ENCODE results near the gene CCDC187. TPM values are rescaled to one million over a fixed set of nuclear protein-coding genes. Genes with fewer than 3 reads are reported as not detected.

The CCDC187 gene
- total RNA-seq, 1 experiment from 2014 or later: not detected

DNA sequence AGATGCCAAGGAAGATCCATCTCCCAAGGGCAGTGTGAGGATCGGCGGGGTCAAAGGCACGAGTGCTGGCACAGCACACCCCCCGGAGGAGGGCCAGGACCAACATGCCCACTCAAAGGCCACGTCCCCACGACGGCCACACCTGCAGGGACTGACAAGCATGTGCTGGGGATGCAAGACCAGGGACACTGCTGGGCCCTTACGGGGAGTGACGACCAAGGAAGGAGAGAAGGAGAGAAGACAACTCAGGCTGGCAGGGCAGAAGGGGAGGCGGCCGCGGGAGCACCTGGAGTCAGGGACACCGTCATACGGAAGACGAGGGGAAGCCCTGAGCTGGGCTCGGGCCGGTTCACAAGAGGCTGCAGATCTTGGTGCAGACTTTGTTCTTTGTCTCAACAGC, 68.7 kb downstream of the CCDC187 start:
- no TSS peak for BruUV-seq (replicated peaks)
- Mint-ChIP-seq H3K27ac (ENCODE audit: low read depth, unreplicated experiment) (no peak overlapping the region), H3K36me3 (ENCODE audit: insufficient read depth, unreplicated experiment) (peaks cover 29% of the 10 kb centered on the region), H3K4me1 (ENCODE audit: insufficient read depth, unreplicated experiment) (no peaks in the 10 kb centered on the region), H3K9me3 (ENCODE audit: unreplicated experiment) (no peaks in the 10 kb centered on the region), H3K4me3 (ENCODE audit: unreplicated experiment) (no peak overlapping the region), H3K27me3 (ENCODE audit: insufficient read depth, unreplicated experiment) (no peaks in the 10 kb centered on the region)
- ChIA-PET CTCF (interaction anchor here (0.7 to 1.2 kb wide), 3 partner anchors 16 to 206 kb away, joined by 3 read pairs; no protein-coding TSS in a partner anchor), POLR2A (no interaction called here)
- TF ChIP-seq, protein P1, sequence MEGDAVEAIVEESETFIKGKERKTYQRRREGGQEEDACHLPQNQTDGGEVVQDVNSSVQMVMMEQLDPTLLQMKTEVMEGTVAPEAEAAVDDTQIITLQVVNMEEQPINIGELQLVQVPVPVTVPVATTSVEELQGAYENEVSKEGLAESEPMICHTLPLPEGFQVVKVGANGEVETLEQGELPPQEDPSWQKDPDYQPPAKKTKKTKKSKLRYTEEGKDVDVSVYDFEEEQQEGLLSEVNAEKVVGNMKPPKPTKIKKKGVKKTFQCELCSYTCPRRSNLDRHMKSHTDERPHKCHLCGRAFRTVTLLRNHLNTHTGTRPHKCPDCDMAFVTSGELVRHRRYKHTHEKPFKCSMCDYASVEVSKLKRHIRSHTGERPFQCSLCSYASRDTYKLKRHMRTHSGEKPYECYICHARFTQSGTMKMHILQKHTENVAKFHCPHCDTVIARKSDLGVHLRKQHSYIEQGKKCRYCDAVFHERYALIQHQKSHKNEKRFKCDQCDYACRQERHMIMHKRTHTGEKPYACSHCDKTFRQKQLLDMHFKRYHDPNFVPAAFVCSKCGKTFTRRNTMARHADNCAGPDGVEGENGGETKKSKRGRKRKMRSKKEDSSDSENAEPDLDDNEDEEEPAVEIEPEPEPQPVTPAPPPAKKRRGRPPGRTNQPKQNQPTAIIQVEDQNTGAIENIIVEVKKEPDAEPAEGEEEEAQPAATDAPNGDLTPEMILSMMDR (IDR thresholded peaks at IDR 0.05; ENCODE audit: unreplicated experiment): no peak
- intact Hi-C loops (cut with micrococcal nuclease): no loop called here
- DNase-seq (ENCODE audit: unreplicated experiment): no peak

DNA sequence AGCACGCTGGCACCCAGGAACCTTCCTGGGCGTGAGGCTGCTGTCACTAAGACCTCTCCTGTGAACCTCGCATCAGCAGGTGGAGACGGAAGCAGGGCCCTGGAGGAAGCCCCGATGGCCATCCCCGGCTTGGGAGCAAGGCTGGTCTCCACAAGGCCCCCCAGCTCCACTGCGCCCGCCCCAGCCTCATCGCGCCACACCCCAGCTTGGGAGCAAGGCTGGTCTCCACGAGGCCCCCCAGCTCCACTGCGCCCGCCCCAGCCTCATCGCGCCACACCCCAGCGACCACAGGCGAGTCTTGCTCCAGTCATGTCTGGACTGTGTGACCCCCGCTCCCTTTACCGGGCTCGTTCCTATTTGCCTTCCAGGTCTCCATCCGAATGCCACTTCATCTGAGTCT, 69.3 kb downstream of the CCDC187 start:
- H3K27ac Mint-ChIP-seq (ENCODE audit: low read depth, unreplicated experiment): no peak overlapping the region
- BruUV-seq (replicated peaks): no TSS peak

DNA sequence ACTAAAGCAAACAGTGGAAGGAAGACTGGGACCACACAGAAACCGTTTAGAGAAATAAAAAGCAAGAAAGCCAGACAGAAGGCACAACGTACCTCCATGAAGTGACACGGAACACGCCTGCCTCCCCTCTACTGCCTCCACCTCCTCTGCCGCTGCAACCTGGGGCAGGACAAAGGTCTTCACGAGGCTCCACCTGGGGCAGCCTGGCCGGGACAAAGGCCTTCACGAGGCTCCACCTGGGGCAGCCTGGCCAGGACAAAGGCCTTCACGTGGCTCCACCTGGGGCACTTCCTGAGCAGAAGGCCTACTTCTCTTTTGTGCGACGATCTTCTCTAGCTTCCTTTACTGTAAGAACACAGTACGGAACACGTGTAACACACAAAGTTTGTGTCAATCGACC, 70.0 kb downstream of the CCDC187 start:
- Mint-ChIP-seq H3K9me3 (ENCODE audit: unreplicated experiment) (no peaks in the 10 kb centered on the region), H3K4me1 (ENCODE audit: insufficient read depth, unreplicated experiment) (peaks cover under 1% of the 10 kb centered on the region), H3K27ac (ENCODE audit: low read depth, unreplicated experiment) (no peak overlapping the region), H3K27me3 (ENCODE audit: insufficient read depth, unreplicated experiment) (no peaks in the 10 kb centered on the region), H3K36me3 (ENCODE audit: insufficient read depth, unreplicated experiment) (peaks cover 29% of the 10 kb centered on the region), H3K4me3 (ENCODE audit: unreplicated experiment) (no peak overlapping the region)
- TF ChIP-seq, protein P1 (IDR thresholded peaks at IDR 0.05; ENCODE audit: unreplicated experiment): no peak
- DNase-seq (ENCODE audit: unreplicated experiment): no peak
- CTCF ChIA-PET: interaction anchor here (0.8 to 1.2 kb wide), 2 partner anchors 15 to 267 kb away, joined by 3 to 5 read pairs; no protein-coding TSS in a partner anchor
- intact Hi-C loops (cut with micrococcal nuclease): no loop called here
- BruUV-seq (replicated peaks): no TSS peak
- POLR2A ChIA-PET: interaction anchor here (0.7 kb wide), 1 partner anchor 9 kb away, joined by 3 read pairs; no protein-coding TSS in a partner anchor

More for the DNA sequence above, 69.3 kb downstream of the CCDC187 start:
- DNase-seq (ENCODE audit: unreplicated experiment): no peak
- intact Hi-C loops (cut with micrococcal nuclease): no loop called here
- Mint-ChIP-seq H3K27me3 (ENCODE audit: insufficient read depth, unreplicated experiment) (no peaks in the 10 kb centered on the region), H3K4me3 (ENCODE audit: unreplicated experiment) (no peak overlapping the region), H3K9me3 (ENCODE audit: unreplicated experiment) (no peaks in the 10 kb centered on the region), H3K4me1 (ENCODE audit: insufficient read depth, unreplicated experiment) (no peaks in the 10 kb centered on the region), H3K36me3 (ENCODE audit: insufficient read depth, unreplicated experiment) (peaks cover 29% of the 10 kb centered on the region)
- TF ChIP-seq, protein P1 (IDR thresholded peaks at IDR 0.05; ENCODE audit: unreplicated experiment): no peak
- ChIA-PET CTCF (interaction anchor here (0.7 to 1.2 kb wide), 2 partner anchors 16 to 50 kb away, joined by 3 read pairs; no protein-coding TSS in a partner anchor), POLR2A (interaction anchor here (0.7 kb wide), 1 partner anchor 10 kb away, joined by 3 read pairs; no protein-coding TSS in a partner anchor)

DNA sequence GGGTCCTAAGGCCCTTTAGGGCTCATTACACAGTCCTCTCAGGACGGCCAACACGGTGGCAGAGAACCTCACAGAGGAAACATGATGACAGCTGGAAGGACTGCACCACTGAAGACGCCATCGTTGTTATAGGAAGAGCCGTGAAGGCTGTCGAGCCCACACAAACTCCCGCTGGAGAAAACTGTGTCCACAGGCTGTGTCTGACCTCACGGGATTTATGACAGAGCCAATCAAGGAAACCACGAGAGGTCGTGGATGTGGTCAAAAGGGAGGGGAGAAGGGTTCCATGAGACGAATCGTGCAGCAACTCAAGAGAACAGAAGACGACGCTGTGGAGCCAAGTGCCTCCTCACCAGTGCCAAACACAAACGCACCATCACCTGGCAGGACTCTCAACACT, 70.5 kb downstream of the CCDC187 start:
- H3K4me3 Mint-ChIP-seq (ENCODE audit: unreplicated experiment): no peak overlapping the region
- TF ChIP-seq, protein P1 (IDR thresholded peaks at IDR 0.05; ENCODE audit: unreplicated experiment): no peak
- intact Hi-C loops (cut with micrococcal nuclease): no loop called here
- H3K36me3 Mint-ChIP-seq (ENCODE audit: insufficient read depth, unreplicated experiment): peaks cover 29% of the 10 kb centered on the region
- CTCF ChIA-PET: interaction anchor here (0.8 kb wide), 1 partner anchor 266 kb away, joined by 5 read pairs; no protein-coding TSS in a partner anchor
- POLR2A ChIA-PET: interaction anchor here (0.6 kb wide), 1 partner anchor 144 kb away, joined by 3 read pairs; no protein-coding TSS in a partner anchor
- H3K4me1 Mint-ChIP-seq (ENCODE audit: insufficient read depth, unreplicated experiment): peaks cover 5% of the 10 kb centered on the region
- H3K27me3 Mint-ChIP-seq (ENCODE audit: insufficient read depth, unreplicated experiment): no peaks in the 10 kb centered on the region
- no peaks in the 10 kb centered on the region for H3K9me3 Mint-ChIP-seq (ENCODE audit: unreplicated experiment)
- no TSS peak for BruUV-seq (replicated peaks)
- no peak overlapping the region for H3K27ac Mint-ChIP-seq (ENCODE audit: low read depth, unreplicated experiment)
- no peak for DNase-seq (ENCODE audit: unreplicated experiment)

All from MCF 10A (cell line).